ENCODE results near the gene FSTL4.
A peak's percentile ranks its signal among the peaks of the same experiment; 100 is the strongest.

Gene FSTL4

GRCh38 chr5:133304707-133305216, 307.6 kb downstream of the FSTL4 start:
- DNase-seq (ENCODE audit: insufficient read length, low spot score), result no peak
- FAIRE-seq, result no peak
- TF ChIP-seq CTCF (IDR thresholded peaks at IDR 0.05; ENCODE audit: insufficient read depth, missing control alignments), result no peak

- no peak for FAIRE-seq
- no peak for DNase-seq (ENCODE audit: insufficient read length, low spot score)
- no peak for TF ChIP-seq CTCF (IDR thresholded peaks at IDR 0.05; ENCODE audit: insufficient read depth, missing control alignments)
These were observed 308.2 kb downstream of the FSTL4 start for GRCh38 chr5:133304178-133304577.

GRCh38 chr5:133303298-133303697, 309.0 kb downstream of the FSTL4 start:
- no peak for FAIRE-seq
- no peak for TF ChIP-seq CTCF (IDR thresholded peaks at IDR 0.05; ENCODE audit: insufficient read depth, missing control alignments)
- no peak for DNase-seq (ENCODE audit: insufficient read length, low spot score)

- DNase-seq (ENCODE audit: insufficient read length, low spot score) (no peak), FAIRE-seq (no peak)
- no peak for TF ChIP-seq CTCF (IDR thresholded peaks at IDR 0.05; ENCODE audit: insufficient read depth, missing control alignments)
These were observed 312.6 kb downstream of the FSTL4 start for GRCh38 chr5:133299728-133300127.

GRCh38 chr5:133299021-133299420, 313.3 kb downstream of the FSTL4 start:
- TF ChIP-seq CTCF (IDR thresholded peaks at IDR 0.05; ENCODE audit: insufficient read depth, missing control alignments), result no peak
- DNase-seq (ENCODE audit: insufficient read length, low spot score), result no peak
- no peak for FAIRE-seq

GRCh38 chr5:133298447-133298846, 313.9 kb downstream of the FSTL4 start:
- no peak for TF ChIP-seq CTCF (IDR thresholded peaks at IDR 0.05; ENCODE audit: insufficient read depth, missing control alignments)
- FAIRE-seq, result no peak

GRCh38 chr5:133297293-133297692, 315.0 kb downstream of the FSTL4 start:
- DNase-seq (ENCODE audit: insufficient read length, low spot score) (peak; percentile 74), FAIRE-seq (peak; percentile 97)
- no peak for TF ChIP-seq CTCF (IDR thresholded peaks at IDR 0.05; ENCODE audit: insufficient read depth, missing control alignments)

More at GRCh38 chr5:133298447-133298846, 313.9 kb downstream of the FSTL4 start:
- no peak for DNase-seq (ENCODE audit: insufficient read length, low spot score)

Measured in D721Med (cell line).